ENCODE results near the gene CFAP299.

DNA sequence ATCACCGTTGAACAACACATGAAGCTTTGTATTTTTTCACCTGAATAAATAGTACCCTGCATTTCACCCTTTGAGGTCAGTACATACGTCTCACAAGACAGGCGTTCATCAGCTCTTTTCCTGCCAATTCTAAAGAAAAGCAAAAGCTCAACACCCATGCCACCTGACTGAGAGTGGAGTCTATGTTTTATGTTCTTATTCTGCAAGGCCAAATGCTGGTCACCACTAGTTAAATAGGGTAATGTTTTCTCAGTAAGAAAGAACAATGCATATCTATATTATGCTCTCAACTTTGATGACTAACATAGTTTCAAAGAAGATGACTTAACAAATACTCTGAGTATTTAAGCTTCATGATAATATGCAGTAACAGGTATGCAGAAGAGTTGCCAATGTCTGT lies 358.6 kb downstream of the CFAP299 start:
- no peak for TF ChIP-seq SRF (IDR thresholded peaks at IDR 0.05; ENCODE audit: low read depth)
- TF ChIP-seq, protein P1, sequence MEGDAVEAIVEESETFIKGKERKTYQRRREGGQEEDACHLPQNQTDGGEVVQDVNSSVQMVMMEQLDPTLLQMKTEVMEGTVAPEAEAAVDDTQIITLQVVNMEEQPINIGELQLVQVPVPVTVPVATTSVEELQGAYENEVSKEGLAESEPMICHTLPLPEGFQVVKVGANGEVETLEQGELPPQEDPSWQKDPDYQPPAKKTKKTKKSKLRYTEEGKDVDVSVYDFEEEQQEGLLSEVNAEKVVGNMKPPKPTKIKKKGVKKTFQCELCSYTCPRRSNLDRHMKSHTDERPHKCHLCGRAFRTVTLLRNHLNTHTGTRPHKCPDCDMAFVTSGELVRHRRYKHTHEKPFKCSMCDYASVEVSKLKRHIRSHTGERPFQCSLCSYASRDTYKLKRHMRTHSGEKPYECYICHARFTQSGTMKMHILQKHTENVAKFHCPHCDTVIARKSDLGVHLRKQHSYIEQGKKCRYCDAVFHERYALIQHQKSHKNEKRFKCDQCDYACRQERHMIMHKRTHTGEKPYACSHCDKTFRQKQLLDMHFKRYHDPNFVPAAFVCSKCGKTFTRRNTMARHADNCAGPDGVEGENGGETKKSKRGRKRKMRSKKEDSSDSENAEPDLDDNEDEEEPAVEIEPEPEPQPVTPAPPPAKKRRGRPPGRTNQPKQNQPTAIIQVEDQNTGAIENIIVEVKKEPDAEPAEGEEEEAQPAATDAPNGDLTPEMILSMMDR (IDR thresholded peaks at IDR 0.05 in 2 of 3, conservative IDR thresholded peaks at IDR 0.05 in 1 of 3; ENCODE audit: borderline replicate concordance in 1 of 3, insufficient read depth in 1 of 3, low read depth in 2 of 3, low read length in 2 of 3): no peak
- TF ChIP-seq EZH2 (IDR thresholded peaks at IDR 0.05): no peak
- no peak for TF ChIP-seq SIN3A (IDR thresholded peaks at IDR 0.05; ENCODE audit: low read depth)

Measured in HCT116 (cell line).